OCI-LY3 (cell line): ENCODE measurements around the gene TNFRSF4.

ENCODE experiments used
- H2AFZ ChIP-seq: fragments of 200-600, 300-600 bp; shearing (Covaris generic); 2 replicates; pipeline ENCODE4 v1.6.0; 2014; ENCODE audit warnings: antibody characterized with exemption, low read depth, low read length
- H3K27ac ChIP-seq: fragments of 200-600, 300-600 bp; sonication (generic); 2 replicates; pipeline ENCODE4 v1.5.1; 2014; ENCODE audit warnings: mild to moderate bottlenecking, low read length, moderate library complexity, mixed read lengths
- H3K27me3 ChIP-seq: fragments of 200-600, 300-600 bp; sonication (generic); 2 replicates; pipeline ENCODE4 v1.6.1; 2014; ENCODE audit warnings: low read depth, low read length, mixed read lengths
- H3K36me3 ChIP-seq: fragments of 200-600, 300-600 bp; sonication (generic); replicated peaks from 2 replicates; pipeline ENCODE3; 2014; ENCODE audit warnings: low read depth, low read length, mixed read lengths
- H3K4me1 ChIP-seq: fragments of 300-600, 200-600 bp; sonication (generic); 2 replicates; pipeline ENCODE4 v1.6.1; 2014; ENCODE audit warnings: low read length, mixed read lengths
- H3K4me2 ChIP-seq: fragments of 200-600, 300-600 bp; sonication (generic); 2 replicates; pipeline ENCODE4 v1.6.1; 2014; ENCODE audit warnings: low read length, mixed read lengths
- H3K4me3 ChIP-seq: fragments of 300-600, 200-600 bp; sonication (generic); 2 replicates; pipeline ENCODE4 v1.5.1; 2014; ENCODE audit warnings: antibody characterized with exemption, mild to moderate bottlenecking, low read length, moderate library complexity
- H3K79me2 ChIP-seq: fragments of 300-600, 200-600 bp; shearing (Covaris generic); 2 replicates; pipeline ENCODE4 v1.6.1; 2014; ENCODE audit warnings: mild to moderate bottlenecking, low read length, mixed read lengths
- H3K9ac ChIP-seq: fragments of 300-600, 200-600 bp; shearing (Covaris generic); 2 replicates; pipeline ENCODE4 v1.6.0; 2014; ENCODE audit warnings: mild to moderate bottlenecking, low read length, moderate library complexity
- H3K9me3 ChIP-seq: fragments of 200-600, 300-600 bp; shearing (Covaris generic); 2 replicates; pipeline ENCODE4 v1.6.1; 2014; ENCODE audit warnings: low read length, mixed read lengths; ENCODE audit not compliant: insufficient read depth
- H4K20me1 ChIP-seq: fragments of 200-600, 300-600 bp; sonication (generic); 2 replicates; pipeline ENCODE4 v1.6.1; 2016; ENCODE audit warnings: low read length, mixed read lengths; ENCODE audit not compliant: insufficient read depth
- CTCF ChIP-seq: fragments of 200-600, 300-600 bp; sonication (generic); IDR thresholded peaks from 2 replicates; pipeline ENCODE4 v1.5.1; 2014; ENCODE audit warnings: antibody characterized with exemption, low read length, low read depth
- EZH2phosphoT487 ChIP-seq: fragments of 200-600 bp; shearing (Covaris generic); IDR thresholded peaks from 2 replicates; pipeline ENCODE4 v1.6.1; 2018; ENCODE audit warnings: antibody characterized with exemption, mixed run types, low read depth

The TNFRSF4 gene

GRCh38 chr1:1216770-1217620 is 3.0 kb upstream of the TNFRSF4 start:
- H3K9ac ChIP-seq, result no peak overlapping the region
- H3K27ac ChIP-seq, result no peak overlapping the region
- peaks cover 14% of the 10 kb centered on the region for H3K36me3 ChIP-seq
- H2AFZ ChIP-seq, result no peak overlapping the region
- H3K4me1 ChIP-seq, result peaks cover 24% of the 10 kb centered on the region
- H3K27me3 ChIP-seq, result no peaks in the 10 kb centered on the region
- H3K9me3 ChIP-seq, result no peaks in the 10 kb centered on the region
- H3K4me2 ChIP-seq, result no peak overlapping the region
- no peak for TF ChIP-seq EZH2phosphoT487
- TF ChIP-seq CTCF, result no peak
- no peak overlapping the region for H3K4me3 ChIP-seq
- no peaks in the 10 kb centered on the region for H4K20me1 ChIP-seq
- no peaks in the 10 kb centered on the region for H3K79me2 ChIP-seq

GRCh38 chr1:1215881-1216605 is 2.1 kb upstream of the TNFRSF4 start:
- Histone ChIP-seq H3K36me3 (peaks cover 14% of the 10 kb centered on the region), H4K20me1 (no peaks in the 10 kb centered on the region)

GRCh38 chr1:1215080-1215676 is 1.2 kb upstream of the TNFRSF4 start:
- Histone ChIP-seq H3K27ac (peak overlapping the region; percentile 5; the same call in 1 of the 2 replicates), H3K4me2 (peak overlapping the region; percentile 61), H3K4me1 (peaks cover 24% of the 10 kb centered on the region), H3K79me2 (no peaks in the 10 kb centered on the region), H3K27me3 (no peaks in the 10 kb centered on the region), H3K9me3 (no peaks in the 10 kb centered on the region), H3K4me3 (no peak overlapping the region), H3K9ac (no peak overlapping the region), H3K36me3 (peaks cover 14% of the 10 kb centered on the region), H4K20me1 (no peaks in the 10 kb centered on the region), H2AFZ (no peak overlapping the region)
- no peak for TF ChIP-seq CTCF

More at GRCh38 chr1:1215881-1216605, 2.1 kb upstream of the TNFRSF4 start:
- no peak overlapping the region for H3K9ac ChIP-seq
- no peak overlapping the region for H3K4me3 ChIP-seq
- no peaks in the 10 kb centered on the region for H3K9me3 ChIP-seq
- H2AFZ ChIP-seq, result no peak overlapping the region
- no peaks in the 10 kb centered on the region for H3K27me3 ChIP-seq
- H3K4me1 ChIP-seq, result peaks cover 24% of the 10 kb centered on the region
- H3K27ac ChIP-seq, result no peak overlapping the region
- no peak overlapping the region for H3K4me2 ChIP-seq
- H3K79me2 ChIP-seq, result no peaks in the 10 kb centered on the region
- TF ChIP-seq CTCF, result no peak
- TF ChIP-seq EZH2phosphoT487, result no peak

GRCh38 chr1:1212780-1213344 is 1.1 kb downstream of the TNFRSF4 start:
- no peak for TF ChIP-seq CTCF
- TF ChIP-seq EZH2phosphoT487, result no peak
- no peaks in the 10 kb centered on the region for H3K79me2 ChIP-seq
- H3K9me3 ChIP-seq, result no peaks in the 10 kb centered on the region
- H2AFZ ChIP-seq, result no peak overlapping the region
- no peak overlapping the region for H3K9ac ChIP-seq
- peaks cover 4% of the 10 kb centered on the region; the same call in 1 of the 2 replicates for H3K27me3 ChIP-seq
- H3K4me3 ChIP-seq, result no peak overlapping the region
- H4K20me1 ChIP-seq, result no peaks in the 10 kb centered on the region
- peaks cover 7% of the 10 kb centered on the region for H3K36me3 ChIP-seq
- no peak overlapping the region for H3K4me2 ChIP-seq
- H3K27ac ChIP-seq, result no peak overlapping the region
- peaks cover 18% of the 10 kb centered on the region for H3K4me1 ChIP-seq
